Inflammatory macrophage (primary cell): ENCODE data around the gene ZNF716.
"Not testable (repeated sequence)": the region's sequence is repeated elsewhere in the genome, so short reads cannot be mapped to it uniquely, and the experiment has no call there.

ENCODE experiments used
- DNase-seq, 2 donors: peaks; one replicate each; pipeline ENCODE4 v3.0.0-alpha.2; 2020 to 2022

The ZNF716 gene

DNA sequence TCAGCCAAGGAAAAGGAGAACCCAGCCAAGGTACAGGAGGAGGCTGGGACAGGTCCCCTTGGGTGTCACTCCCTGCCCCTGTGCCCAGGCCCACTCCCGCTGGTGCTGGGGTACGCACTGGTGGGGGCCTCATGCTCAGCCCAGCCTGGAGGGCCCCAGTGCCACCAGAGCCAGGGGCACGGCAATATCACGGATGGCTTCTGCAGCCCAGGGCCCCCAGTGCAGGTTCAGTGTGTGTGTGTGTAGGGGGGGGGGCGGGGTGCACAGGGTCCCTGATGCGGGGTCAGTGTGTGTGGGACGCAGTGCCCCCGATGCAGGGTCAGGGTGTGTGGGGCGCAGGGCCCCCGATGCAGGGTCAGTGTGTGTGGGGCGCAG lies 23.4 kb upstream of the ZNF716 start:
- no peak for DNase-seq

DNA sequence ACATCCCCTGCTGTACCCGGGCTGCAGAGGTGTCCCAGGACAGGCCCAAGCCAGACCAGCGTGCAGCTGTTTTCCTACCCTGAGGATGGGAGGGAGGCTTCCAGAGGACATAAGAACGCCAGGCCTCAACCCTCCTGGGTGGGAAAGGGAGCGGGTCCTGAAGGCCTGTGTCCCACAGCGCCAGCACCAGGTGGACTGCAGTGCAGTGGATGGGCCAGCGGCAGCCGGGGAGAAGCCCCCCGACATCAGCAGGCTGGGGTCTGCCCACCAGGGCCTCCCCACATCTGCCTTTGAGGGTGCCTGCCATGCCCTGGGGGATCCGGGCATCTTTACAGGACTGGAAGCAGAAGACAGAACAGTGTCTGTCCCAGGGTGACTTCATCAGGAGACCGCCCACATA lies 22.8 kb upstream of the ZNF716 start:
- no peak for DNase-seq

DNA sequence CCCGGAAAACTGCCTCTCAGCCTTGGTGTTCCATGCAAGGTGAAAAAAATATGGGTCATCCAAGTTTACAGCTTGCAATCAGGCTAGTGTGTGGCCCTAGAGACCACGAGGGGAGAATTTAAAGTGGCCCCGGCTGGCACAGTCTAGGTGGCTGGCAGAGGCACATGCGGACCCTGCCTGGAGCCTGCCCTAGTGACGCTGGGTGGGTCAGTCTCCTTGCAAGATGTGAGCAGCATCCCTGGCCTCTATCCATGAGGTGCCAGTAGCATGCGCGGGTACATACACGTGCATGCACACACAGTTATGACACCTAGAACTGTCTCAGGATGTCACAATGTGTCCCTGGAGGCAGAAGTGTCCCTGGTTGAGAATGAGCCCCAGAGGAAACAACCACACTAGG lies 22.4 kb upstream of the ZNF716 start:
- DNase-seq, result no peak

GRCh38 chr7:57432583-57432982 lies 17.4 kb upstream of the ZNF716 start:
- DNase-seq, result no peak

DNA sequence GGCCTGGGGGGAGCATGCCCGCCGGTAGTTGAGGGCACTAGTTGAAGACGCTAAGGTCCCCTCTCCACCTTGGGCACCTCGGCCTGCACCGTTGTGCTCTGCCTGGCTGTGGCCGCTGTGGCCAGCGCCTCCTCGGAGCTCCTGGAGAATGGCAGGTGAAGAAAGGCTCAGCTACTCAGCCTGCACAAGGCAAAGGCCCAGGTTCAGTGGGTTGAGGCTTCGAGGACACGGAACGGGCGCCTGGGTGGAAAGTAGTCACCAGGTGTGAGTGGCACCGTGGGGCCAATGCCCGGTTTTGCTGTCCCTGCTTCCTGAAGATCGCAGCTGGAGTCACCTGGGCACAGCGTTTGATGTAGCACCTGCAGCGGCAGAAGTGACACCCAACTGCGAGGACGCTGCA lies 12.4 kb upstream of the ZNF716 start:
- no peak for DNase-seq

GRCh38 chr7:57438244-57438643 lies 11.7 kb upstream of the ZNF716 start:
- DNase-seq, result no peak

GRCh38 chr7:57443567-57443966 lies 6.4 kb upstream of the ZNF716 start:
- DNase-seq, result no peak

- not testable (repeated sequence) for DNase-seq
These were observed 19.3 kb downstream of the ZNF716 start for GRCh38 chr7:57469186-57469828.

GRCh38 chr7:57480304-57480703 lies 30.3 kb downstream of the ZNF716 start:
- not testable (repeated sequence) for DNase-seq

- not testable (repeated sequence) for DNase-seq
These were observed 35.0 kb downstream of the ZNF716 start for GRCh38 chr7:57485022-57485421.

GRCh38 chr7:57487957-57488356 lies 38.0 kb downstream of the ZNF716 start:
- no peak for DNase-seq

DNA sequence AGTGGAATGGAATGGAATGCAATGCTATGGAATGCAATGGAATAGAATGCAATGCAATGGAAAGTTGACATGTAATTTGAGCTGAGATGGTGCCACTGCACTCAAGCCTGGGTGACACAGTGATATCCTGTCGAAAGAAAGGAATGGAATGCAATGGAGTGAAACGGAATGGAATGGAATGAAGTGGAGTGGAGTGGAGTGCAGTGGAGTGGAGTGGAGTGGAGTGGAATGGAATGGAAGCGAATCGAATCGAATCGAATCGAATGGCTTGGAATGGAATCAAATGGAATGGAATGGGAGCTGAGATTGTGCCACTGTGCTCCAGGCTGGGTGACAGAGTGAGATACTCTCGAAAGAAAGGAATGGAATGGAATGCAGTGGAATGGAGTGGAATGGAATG lies 45.1 kb downstream of the ZNF716 start:
- not testable (repeated sequence) for DNase-seq

- no peak for DNase-seq
These were observed 46.4 kb downstream of the ZNF716 start for GRCh38 chr7:57496395-57496794.

GRCh38 chr7:57505176-57505575 lies 55.2 kb downstream of the ZNF716 start:
- no peak for DNase-seq
